OCI-LY7 (cell line): ENCODE data around the gene NAGPA. TPM values are rescaled to one million over a fixed set of nuclear protein-coding genes. Genes with fewer than 3 reads are reported as not detected.

ENCODE experiments used
- BruUV-seq: library from RNA; stranded (reverse); fragments of 400-500 nt; replicated peaks from 2 replicates; lab custom pipeline; 2021; lab: Mats Ljungman, UMichigan
- CTCF ChIA-PET: fragments of 300-600 bp; sonication (Branson Sonifier 250); formaldehyde crosslinking; loops from one replicate; lab custom pipeline; 2022; ENCODE audit warnings: antibody characterized with exemption; ENCODE audit not compliant: unreplicated experiment; lab: Charles Lee
- POLR2A ChIA-PET: fragments of 300-600 bp; sonication (Branson Sonifier 250); formaldehyde crosslinking; loops from one replicate; lab custom pipeline; 2022; ENCODE audit warnings: antibody characterized with exemption; lab: Charles Lee
- DNase-seq: peaks from one replicate; pipeline ENCODE4 v3.0.0-alpha.2; 2015; ENCODE audit warnings: low spot score
- H2AFZ ChIP-seq: fragments of 200-600 bp; sonication (generic), shearing (Covaris generic); 2 replicates; pipeline ENCODE4 v1.6.1; 2014; ENCODE audit warnings: mild to moderate bottlenecking, antibody characterized with exemption, low read length, moderate library complexity
- H3K27ac ChIP-seq: fragments of 200-600 bp; sonication (generic); 2 replicates; pipeline ENCODE4 v1.5.1; 2014; ENCODE audit warnings: mixed run types, low read depth, mild to moderate bottlenecking, moderate library complexity, low read length, inconsistent platforms; ENCODE audit not compliant: poor library complexity, severe bottlenecking
- H3K36me3 ChIP-seq: fragments of 200-600 bp; sonication (generic); 2 replicates; pipeline ENCODE4 v1.6.1; 2014; ENCODE audit warnings: mild to moderate bottlenecking, antibody characterized with exemption, low read length, moderate library complexity, mixed read lengths; ENCODE audit not compliant: insufficient read depth
- H3K4me1 ChIP-seq: fragments of 200-600 bp; sonication (generic); 2 replicates; pipeline ENCODE4 v1.5.1; 2014; ENCODE audit warnings: mild to moderate bottlenecking, low read length; ENCODE audit not compliant: insufficient read depth, poor library complexity, severe bottlenecking
- H3K4me2 ChIP-seq: fragments of 200-600 bp; sonication (generic); 2 replicates; pipeline ENCODE4 v1.6.1; 2014; ENCODE audit warnings: mild to moderate bottlenecking, low read length
- H3K4me3 ChIP-seq: fragments of 200-600 bp; sonication (generic); 2 replicates; pipeline ENCODE4 v1.5.1; 2014; ENCODE audit warnings: mild to moderate bottlenecking, low read depth, low read length; ENCODE audit not compliant: poor library complexity, severe bottlenecking
- H3K79me2 ChIP-seq: fragments of 200-600 bp; sonication (generic); 2 replicates; pipeline ENCODE4 v1.6.1; 2016; ENCODE audit warnings: low read depth, mild to moderate bottlenecking, low read length, moderate library complexity, mixed read lengths; ENCODE audit not compliant: insufficient read depth
- H3K9me2 ChIP-seq: fragments of 200-600 bp; sonication (generic); 2 replicates; pipeline ENCODE4 v1.6.1; 2016; ENCODE audit warnings: mild to moderate bottlenecking, low read length, mixed read lengths; ENCODE audit not compliant: insufficient read depth
- H3K9me3 ChIP-seq: fragments of 200-600 bp; sonication (generic); 2 replicates; pipeline ENCODE4 v1.6.1; 2014; ENCODE audit warnings: mild to moderate bottlenecking, mixed run types, low read length, mixed read lengths
- H4K20me1 ChIP-seq: fragments of 200-600 bp; sonication (generic); 2 replicates; pipeline ENCODE4 v1.6.1; 2014; ENCODE audit warnings: mild to moderate bottlenecking, antibody characterized with exemption, low read length, moderate library complexity, mixed read lengths; ENCODE audit not compliant: insufficient read depth
- EZH2phosphoT487 ChIP-seq: fragments of 200-600 bp; sonication (generic); IDR thresholded peaks from 2 replicates; pipeline ENCODE4 v1.6.1; 2018; ENCODE audit warnings: low read depth, borderline replicate concordance, mild to moderate bottlenecking, mixed run types, antibody characterized with exemption, low read length, moderate library complexity, mixed read lengths
- intact Hi-C: fragments of 100-400 bp; cut with micrococcal nuclease; formaldehyde crosslinking; loops from one replicate; pipeline ENCODE4 v1.10.0; 2022; ENCODE audit not compliant: unreplicated experiment
- total RNA-seq, 2 experiments: library from RNA; depleted of rRNA in 1 of 2; stranded (reverse); fragments of >200 nt in 1 of 2; shearing (Covaris generic) in 1 of 2; gene quantifications; 2 replicates each; pipeline ENCODE4 v1.2.3, GENCODE V29; 2014 to 2022
- TF ChIP-seq, protein P1 (sequence below): fragments of 200-600 bp; sonication (generic); conservative IDR thresholded peaks from 2 replicates; pipeline ENCODE4 v1.5.1; 2014; ENCODE audit warnings: mild to moderate bottlenecking, antibody characterized with exemption, low read length, moderate library complexity, mixed read lengths

NAGPA gene
- total RNA-seq, 2 experiments from 2014 or later, result 12.8 to 14.6 TPM

GRCh38 chr16:5015887-5016286 is 17.8 kb downstream of the NAGPA start:
- no peak overlapping the region for H3K4me3 ChIP-seq
- H3K4me2 ChIP-seq, result no peak overlapping the region
- no peaks in the 10 kb centered on the region for H4K20me1 ChIP-seq
- H2AFZ ChIP-seq, result no peak overlapping the region
- POLR2A ChIA-PET, result no interaction called here
- no peaks in the 10 kb centered on the region for H3K4me1 ChIP-seq
- H3K79me2 ChIP-seq, result no peaks in the 10 kb centered on the region
- no peak overlapping the region for H3K27ac ChIP-seq
- H3K36me3 ChIP-seq, result no peaks in the 10 kb centered on the region
- intact Hi-C loops, result no loop called here
- H3K9me3 ChIP-seq, result no peaks in the 10 kb centered on the region
- BruUV-seq, result no TSS peak
- no peak for DNase-seq
- CTCF ChIA-PET, result no interaction called here
- no peaks in the 10 kb centered on the region for H3K9me2 ChIP-seq
- TF ChIP-seq, protein P1, sequence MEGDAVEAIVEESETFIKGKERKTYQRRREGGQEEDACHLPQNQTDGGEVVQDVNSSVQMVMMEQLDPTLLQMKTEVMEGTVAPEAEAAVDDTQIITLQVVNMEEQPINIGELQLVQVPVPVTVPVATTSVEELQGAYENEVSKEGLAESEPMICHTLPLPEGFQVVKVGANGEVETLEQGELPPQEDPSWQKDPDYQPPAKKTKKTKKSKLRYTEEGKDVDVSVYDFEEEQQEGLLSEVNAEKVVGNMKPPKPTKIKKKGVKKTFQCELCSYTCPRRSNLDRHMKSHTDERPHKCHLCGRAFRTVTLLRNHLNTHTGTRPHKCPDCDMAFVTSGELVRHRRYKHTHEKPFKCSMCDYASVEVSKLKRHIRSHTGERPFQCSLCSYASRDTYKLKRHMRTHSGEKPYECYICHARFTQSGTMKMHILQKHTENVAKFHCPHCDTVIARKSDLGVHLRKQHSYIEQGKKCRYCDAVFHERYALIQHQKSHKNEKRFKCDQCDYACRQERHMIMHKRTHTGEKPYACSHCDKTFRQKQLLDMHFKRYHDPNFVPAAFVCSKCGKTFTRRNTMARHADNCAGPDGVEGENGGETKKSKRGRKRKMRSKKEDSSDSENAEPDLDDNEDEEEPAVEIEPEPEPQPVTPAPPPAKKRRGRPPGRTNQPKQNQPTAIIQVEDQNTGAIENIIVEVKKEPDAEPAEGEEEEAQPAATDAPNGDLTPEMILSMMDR, result no peak
- TF ChIP-seq EZH2phosphoT487, result no peak

GRCh38 chr16:5015351-5015750 is 18.4 kb downstream of the NAGPA start:
- no peaks in the 10 kb centered on the region for H3K9me3 ChIP-seq
- no peak for DNase-seq
- H3K9me2 ChIP-seq, result no peaks in the 10 kb centered on the region
- H3K4me2 ChIP-seq, result no peak overlapping the region
- TF ChIP-seq, protein P1, result no peak
- TF ChIP-seq EZH2phosphoT487, result no peak
- H3K4me3 ChIP-seq, result no peak overlapping the region
- no peaks in the 10 kb centered on the region for H3K36me3 ChIP-seq
- no peaks in the 10 kb centered on the region for H3K4me1 ChIP-seq
- no peak overlapping the region for H3K27ac ChIP-seq
- intact Hi-C loops, result no loop called here
- CTCF ChIA-PET, result no interaction called here
- no TSS peak for BruUV-seq
- no peak overlapping the region for H2AFZ ChIP-seq
- no peaks in the 10 kb centered on the region for H4K20me1 ChIP-seq
- POLR2A ChIA-PET, result no interaction called here
- no peaks in the 10 kb centered on the region for H3K79me2 ChIP-seq

DNA sequence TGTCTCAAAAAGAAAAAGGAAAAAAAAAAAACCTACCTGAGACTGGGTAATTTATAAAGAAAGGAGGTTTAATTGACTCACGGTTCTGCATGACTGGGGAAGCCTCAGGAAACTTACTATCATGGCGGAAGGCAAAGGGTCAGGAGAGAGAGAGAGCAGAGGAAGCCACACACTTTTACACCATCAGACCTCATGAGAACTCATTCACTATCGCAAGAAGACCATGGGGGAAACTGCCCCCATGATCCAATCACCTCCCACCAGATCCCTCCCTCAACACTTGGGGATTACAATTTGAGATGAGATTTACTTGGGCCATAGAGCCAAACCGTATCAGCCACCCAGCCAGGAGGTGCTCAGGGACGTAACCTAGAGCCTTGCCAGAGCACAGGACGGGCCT is 20.8 kb downstream of the NAGPA start:
- H4K20me1 ChIP-seq, result no peaks in the 10 kb centered on the region
- POLR2A ChIA-PET, result no interaction called here
- CTCF ChIA-PET, result no interaction called here
- no peaks in the 10 kb centered on the region for H3K9me2 ChIP-seq
- H3K36me3 ChIP-seq, result no peaks in the 10 kb centered on the region
- no peak overlapping the region for H2AFZ ChIP-seq
- H3K4me2 ChIP-seq, result no peak overlapping the region
- no peak overlapping the region for H3K4me3 ChIP-seq
- no peaks in the 10 kb centered on the region for H3K4me1 ChIP-seq
- H3K79me2 ChIP-seq, result no peaks in the 10 kb centered on the region
- H3K9me3 ChIP-seq, result no peaks in the 10 kb centered on the region
- intact Hi-C loops, result no loop called here
- TF ChIP-seq EZH2phosphoT487, result no peak
- TF ChIP-seq, protein P1, result no peak
- DNase-seq, result no peak
- no peak overlapping the region for H3K27ac ChIP-seq
- no TSS peak for BruUV-seq
